ENCODE data around the gene PREX1. TPM values are rescaled to one million over a fixed set of nuclear protein-coding genes. Genes with fewer than 3 reads are reported as not detected.

The PREX1 gene
- total and polyA plus RNA-seq, 2 donors (not counting 3 experiments of a cell fraction or from before 2014, with no cell fraction given): 51.3 to 72.9 TPM

GRCh38 chr20:48862279-48862678, 34.5 kb upstream of the PREX1 start:
- no peaks in the 10 kb centered on the region for H3K4me1 ChIP-seq (ENCODE audit: control insufficient read depth, extremely low read depth, insufficient read depth, low read length)
- TF ChIP-seq POLR2AphosphoS5 (IDR thresholded peaks at IDR 0.05; ENCODE audit: insufficient read depth, low read depth, low read length) (no peak), GATA2 (IDR thresholded peaks at IDR 0.05; ENCODE audit: insufficient read depth, insufficient read length, low read depth, low read length) (no peak), MAX (IDR thresholded peaks at IDR 0.05; ENCODE audit: insufficient read depth, insufficient read length) (no peak), MYC (IDR thresholded peaks at IDR 0.05; ENCODE audit: low read depth, low read length) (no peak), CTCF (IDR thresholded peaks at IDR 0.05; ENCODE audit: extremely low read depth in 1 of 2, insufficient read depth in 1 of 2, low read depth in 1 of 2, low read length in 2 of 2) (no peak), JUN (IDR thresholded peaks at IDR 0.05; ENCODE audit: borderline replicate concordance, insufficient read depth, insufficient read length, low read depth) (no peak), EZH2 (IDR thresholded peaks at IDR 0.05; ENCODE audit: borderline replicate concordance, low read depth, low read length, severe bottlenecking) (no peak), POLR2A (IDR thresholded peaks at IDR 0.05; ENCODE audit: low read depth, low read length) (no peak), FOS (IDR thresholded peaks at IDR 0.05; ENCODE audit: borderline replicate concordance, insufficient read depth, low read length) (no peak)
- CTCF ChIA-PET: interaction anchor here (1.0 to 1.9 kb wide), 2 partner anchors 21 to 205 kb away, joined by 4 to 6 read pairs; no protein-coding TSS in a partner anchor
- no peaks in the 10 kb centered on the region for H3K9me3 ChIP-seq (replicated peaks; ENCODE audit: control insufficient read depth, insufficient read depth, low read length)
- H3K9me1 ChIP-seq (replicated peaks; ENCODE audit: control insufficient read depth, extremely low read depth, insufficient read depth, low read length): no peaks in the 10 kb centered on the region
- H3K9ac ChIP-seq (replicated peaks; ENCODE audit: extremely low read depth, insufficient read depth, low read length): no peak overlapping the region
- H3K79me2 ChIP-seq (ENCODE audit: control insufficient read depth, insufficient read depth, low read length): no peaks in the 10 kb centered on the region
- H3K27me3 ChIP-seq (ENCODE audit: control insufficient read depth in 2 of 2, insufficient read depth in 2 of 2, low read length in 2 of 2): no peaks in the 10 kb centered on the region
- DNase-seq (ENCODE audit: low read depth, low spot score) (no peak), FAIRE-seq (no peak)
- H3K36me3 ChIP-seq (ENCODE audit: control insufficient read depth in 2 of 2, extremely low read depth in 1 of 2, insufficient read depth in 2 of 2, low read length in 2 of 2): no peaks in the 10 kb centered on the region
- no TSS peak for BruUV-seq (replicated peaks)
- dilution Hi-C loops (cut with MboI; ENCODE audit: extremely low pct_ligation_motif_present, low sequenced_read_pairs): no loop called here
- H3K4me3 ChIP-seq (replicated peaks in 1 of 3; ENCODE audit: insufficient read depth in 1 of 3, low read depth in 1 of 3, low read length in 3 of 3): no peak overlapping the region
- H4K20me1 ChIP-seq (replicated peaks; ENCODE audit: control insufficient read depth, extremely low read depth, insufficient read depth, low read length): no peaks in the 10 kb centered on the region
- no peak overlapping the region for H2AFZ ChIP-seq (ENCODE audit: low read depth, low read length)
- intact Hi-C loops (cut with micrococcal nuclease): no loop called here
- no peak overlapping the region for H3K4me2 ChIP-seq (ENCODE audit: insufficient read depth, low read length)
- no peak overlapping the region for H3K27ac ChIP-seq (ENCODE audit: insufficient read depth, low read depth, low read length)
- POLR2A ChIA-PET: no interaction called here
